Endometrium (tissue), 2 donors: Measurements from ENCODE around the gene ANP32E.
"Not testable (repeated sequence)": the region's sequence is repeated elsewhere in the genome, so short reads cannot be mapped to it uniquely, and the experiment has no call there.

Experiments
- FAIRE-seq: peaks from 2 replicates; lab custom pipeline; 2012; peaks lifted over from hg19 to GRCh38; lab: Jason Lieb, UNC
- donor health status: control.
- donor health status: control.

ANP32E gene

DNA sequence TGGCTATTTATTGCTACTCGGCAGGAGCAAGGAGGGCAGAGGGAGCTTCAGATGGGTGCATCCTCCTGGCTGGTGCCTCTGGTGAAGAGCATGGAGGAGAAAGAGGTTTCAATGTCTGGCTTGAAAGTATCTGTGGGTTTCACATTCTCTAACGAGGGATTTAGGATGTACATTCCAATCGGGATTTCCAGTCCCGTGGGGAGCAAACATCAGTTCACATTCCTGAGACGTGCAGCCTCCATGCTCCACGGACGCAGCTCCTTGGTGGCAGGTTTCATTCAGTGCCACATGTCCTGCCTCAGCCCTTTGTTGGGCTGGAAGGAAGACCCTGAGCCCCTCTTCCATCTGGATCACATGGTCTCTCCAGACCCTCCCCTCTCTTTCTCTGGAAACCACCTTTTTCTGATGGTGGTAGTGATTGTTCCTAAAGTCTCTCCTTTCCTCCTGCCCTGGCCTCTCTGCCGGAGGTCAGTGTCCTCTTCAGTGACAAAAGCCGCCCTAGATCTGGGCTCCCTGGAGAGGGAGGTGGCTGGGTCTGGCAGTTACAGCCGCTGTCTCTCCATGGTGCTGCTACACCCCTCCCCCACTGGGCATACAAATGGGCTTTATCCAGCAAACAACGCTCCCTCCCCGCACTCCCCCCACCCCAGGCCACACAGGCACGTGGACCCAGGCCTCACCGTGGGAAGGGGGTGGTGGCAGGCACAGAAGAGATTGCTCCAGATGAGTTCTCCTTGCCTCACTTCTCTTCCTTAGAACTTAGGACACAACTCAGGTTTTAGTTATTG, 20.8 kb upstream of the ANP32E start:
- no peak for FAIRE-seq

DNA sequence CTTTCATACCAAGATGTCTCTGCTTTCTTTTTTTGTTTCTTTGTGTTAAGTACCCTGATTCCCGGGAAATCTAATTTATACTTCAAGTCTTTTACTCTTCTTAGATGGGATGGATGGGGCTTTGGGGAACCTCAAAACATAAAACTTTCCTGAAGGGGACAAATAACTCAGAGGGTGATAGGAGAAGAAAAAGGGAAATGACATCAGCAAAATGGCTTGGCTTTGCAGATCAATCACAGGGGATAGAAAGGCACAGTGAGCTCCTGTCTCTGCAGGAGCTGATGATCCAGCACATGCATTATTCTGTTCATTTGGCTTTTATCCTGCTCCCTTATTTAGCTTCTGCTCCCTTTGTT, 20.3 kb upstream of the ANP32E start:
- FAIRE-seq, result no peak

DNA sequence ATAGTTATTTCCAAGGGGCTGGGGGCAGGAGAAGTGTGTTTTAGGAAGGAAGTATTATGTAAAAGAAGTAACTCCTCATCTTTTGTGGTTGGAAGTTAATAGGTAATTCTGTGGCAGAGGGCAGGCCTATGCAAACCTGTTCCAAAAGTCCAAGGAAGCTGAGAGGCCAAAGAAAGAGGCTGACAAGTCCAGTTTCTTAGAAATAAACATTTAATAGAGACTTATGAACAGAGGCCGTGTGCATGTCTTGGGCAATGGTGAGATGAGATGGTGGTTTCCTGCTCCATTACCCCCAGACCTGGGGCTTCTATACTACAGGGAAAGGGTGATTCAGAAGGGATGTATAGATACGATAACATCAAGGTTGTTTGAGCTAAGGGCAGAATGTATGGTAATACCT, 14.0 kb upstream of the ANP32E start:
- no peak for FAIRE-seq

DNA sequence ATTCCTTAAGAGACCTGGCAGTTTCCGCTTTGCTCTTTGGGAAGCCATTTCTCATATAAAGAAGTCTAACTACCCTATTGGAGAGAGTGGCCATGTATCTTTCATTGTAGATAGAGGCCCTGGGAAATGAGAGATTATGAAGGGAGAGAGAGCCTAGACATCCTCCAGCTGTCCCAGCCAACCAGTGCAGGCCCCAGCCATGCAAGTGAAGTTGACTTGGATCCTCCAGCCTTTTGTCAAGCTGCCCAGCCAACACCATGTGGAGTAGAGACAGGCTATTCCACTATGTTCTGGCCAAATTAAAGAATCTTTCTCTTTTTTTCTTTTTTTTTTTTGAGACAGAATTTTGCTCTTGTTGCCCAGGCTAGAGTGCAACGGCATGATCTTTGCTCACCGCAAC, 7.1 kb upstream of the ANP32E start:
- no peak for FAIRE-seq

DNA sequence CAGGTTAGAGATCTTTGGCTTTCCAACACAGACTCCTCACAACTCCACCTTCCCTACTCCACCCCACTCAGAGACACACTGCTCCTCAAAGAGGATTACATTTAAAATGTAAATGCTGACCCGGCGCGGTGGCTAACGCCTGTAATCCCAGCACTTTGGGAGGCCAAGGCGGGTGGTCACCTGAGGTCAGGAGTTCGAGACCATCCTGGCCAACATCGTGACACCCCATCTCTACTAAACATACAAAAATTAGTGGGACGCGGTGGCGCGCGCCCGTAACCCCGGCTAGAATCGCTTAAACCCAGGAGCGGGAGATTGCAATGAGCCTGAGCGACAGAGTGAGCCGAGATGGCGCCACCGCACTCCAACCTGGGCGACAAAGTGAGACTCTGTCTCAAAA, 1.8 kb upstream of the ANP32E start:
- FAIRE-seq, result no peak

DNA sequence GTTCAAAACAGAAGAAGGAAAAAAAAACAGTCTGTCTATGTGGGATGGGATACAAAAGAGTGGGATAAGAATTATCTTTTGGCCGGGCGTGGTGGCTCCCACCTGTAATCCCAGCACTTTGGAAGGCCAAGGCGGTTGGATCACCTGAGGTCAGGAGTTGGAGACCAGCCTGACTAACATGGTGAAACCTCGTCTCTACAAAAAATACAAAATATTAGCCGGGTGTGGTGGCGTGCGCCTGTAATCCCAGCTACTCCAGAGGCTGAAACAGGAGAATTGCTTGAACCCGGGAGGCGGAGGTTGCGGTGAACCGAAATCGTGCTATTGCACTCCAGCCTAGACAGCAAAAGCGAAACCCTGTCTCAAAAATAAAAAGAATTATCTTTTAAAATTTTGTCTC, 1.3 kb upstream of the ANP32E start:
- FAIRE-seq, result not testable (repeated sequence)

DNA sequence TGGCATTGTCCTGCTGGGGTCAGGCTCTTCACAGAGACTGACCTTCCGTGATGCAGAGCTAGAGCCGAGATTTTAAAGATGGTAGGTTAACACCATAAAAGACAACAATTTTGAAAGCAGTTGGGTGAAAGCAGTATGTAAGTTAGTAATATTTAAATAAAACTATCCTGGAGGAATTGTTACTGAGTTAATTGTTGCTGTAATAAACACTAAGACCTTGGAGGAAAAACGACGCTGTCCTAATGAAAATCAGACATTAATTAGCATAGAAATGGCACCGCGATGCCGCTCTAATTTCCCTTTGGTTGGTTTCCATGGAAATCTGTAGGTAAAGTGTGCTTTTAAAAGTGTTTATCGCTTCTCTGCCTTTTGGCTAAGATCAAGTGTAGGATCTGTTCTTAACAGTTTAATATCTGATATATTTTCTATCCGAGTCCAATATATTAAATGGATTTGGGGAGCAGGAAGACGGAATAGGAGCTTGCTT, 745 bp upstream of the ANP32E start:
- FAIRE-seq, result no peak

DNA sequence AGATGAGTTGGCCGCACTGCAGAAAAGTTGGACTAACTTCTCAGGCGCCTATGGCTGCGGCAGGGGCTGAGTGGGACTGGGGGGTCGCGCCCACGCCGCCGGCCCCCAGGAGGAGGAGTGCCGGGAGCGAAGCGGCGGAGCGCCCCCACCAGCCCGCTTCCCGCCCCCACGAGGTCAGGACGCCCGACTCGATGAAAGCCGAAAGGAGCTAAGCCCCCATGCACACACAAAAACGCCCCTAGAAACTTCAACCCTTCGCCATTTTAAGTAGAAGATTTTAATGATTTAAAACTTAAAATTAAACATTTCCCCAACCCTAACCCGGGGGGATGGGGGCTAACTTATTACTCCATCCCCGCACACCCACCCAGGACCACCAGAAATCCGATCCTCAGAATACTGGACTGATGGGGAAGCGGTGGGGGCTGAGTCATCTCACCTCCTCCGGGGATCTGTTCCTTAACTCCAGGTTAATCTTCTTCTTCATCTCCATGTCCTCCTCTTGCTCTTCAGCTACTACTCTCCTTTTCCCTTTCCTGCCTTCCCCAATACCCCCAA, 539 bp downstream of the ANP32E start:
- no peak for FAIRE-seq

DNA sequence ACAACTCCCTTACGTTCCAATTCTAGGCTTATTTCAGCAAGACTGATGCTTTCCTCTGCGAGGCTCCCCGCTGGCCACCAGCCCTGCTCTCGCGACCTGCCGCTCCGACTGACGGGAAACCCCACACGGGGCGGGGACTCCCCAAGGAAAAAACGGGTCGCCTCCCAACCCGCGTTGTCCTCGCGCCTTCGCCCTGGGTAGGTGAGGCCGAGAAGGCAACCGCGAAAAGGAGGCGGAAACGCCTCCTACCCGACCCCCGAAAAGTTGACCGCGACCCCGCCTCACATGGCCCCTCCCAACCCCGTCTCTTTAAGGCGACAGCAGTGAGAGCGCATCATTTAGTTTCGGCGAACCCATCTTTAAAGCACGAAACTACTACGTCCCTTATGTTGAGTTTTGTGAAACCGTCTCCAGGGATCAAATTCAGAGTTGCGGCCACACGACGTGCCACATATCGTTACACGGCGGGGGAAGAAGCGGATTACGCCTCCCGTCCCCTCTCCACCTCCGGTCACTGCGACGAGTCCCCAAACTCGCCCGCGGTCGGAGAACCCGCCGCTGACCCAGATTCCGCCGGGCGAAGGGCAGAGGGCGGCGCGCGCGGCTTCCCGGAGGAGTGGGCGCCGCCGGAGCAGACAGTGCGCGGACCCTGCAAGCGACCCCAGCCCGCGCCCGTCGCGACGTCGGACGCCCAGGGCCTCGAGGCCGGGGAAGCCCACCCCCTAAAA, 1.2 kb downstream of the ANP32E start:
- no peak for FAIRE-seq

DNA sequence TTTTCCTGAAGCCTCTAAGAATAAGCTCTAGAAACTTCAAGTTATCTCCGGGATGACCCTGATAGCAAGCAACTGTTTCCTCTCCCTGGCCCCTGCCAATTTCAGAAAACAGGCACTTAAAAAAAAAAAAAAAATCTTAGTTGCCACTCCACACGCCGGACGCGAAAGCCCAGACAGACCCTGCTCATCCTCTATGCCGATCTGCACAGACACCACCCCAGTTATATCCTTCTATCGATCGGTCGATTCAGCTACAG, 1.7 kb downstream of the ANP32E start:
- no peak for FAIRE-seq

DNA sequence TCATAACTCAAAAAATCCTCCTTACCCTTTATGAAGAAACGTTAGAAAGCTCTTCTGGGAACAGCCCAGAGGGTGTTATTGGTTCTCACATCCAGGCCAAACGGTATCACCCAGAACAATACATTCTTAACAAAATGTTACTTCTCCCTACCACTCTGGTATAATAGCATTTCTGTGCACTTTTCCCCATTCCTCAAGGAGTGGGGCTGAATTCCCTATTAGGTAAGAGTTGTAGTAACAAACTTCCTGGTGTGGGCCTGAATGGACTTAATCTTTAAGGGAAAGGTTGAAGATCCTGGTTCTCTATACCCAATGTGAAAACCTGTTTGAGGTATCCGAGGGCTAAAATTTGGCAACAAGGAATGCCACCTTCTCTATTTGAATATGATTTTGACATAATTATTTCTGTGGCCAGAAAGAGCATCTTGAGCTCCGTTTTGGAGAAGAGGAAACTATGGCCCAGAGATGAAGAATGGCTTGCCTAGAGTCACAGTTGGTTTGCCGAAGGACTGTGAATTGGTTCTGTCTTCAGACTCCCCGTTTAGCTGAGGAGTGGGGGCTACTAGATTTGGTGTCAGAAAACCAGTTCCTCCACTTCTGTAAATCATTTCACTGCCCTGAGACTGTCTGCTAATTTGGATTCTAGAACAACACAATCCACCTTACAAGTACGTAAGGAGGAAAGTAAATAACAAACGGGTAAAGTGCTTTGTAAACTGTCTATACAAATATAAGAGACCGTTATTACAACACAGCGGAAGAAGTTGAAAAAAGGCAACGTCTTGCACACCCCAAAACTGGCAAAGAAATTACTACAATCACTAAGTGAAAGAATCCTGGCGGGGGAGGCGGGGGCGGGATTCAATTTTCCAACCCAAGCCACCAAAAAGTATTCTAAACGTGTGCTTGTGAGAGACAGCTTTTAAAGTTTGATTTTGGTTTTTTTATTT, 2.3 kb downstream of the ANP32E start:
- no peak for FAIRE-seq

DNA sequence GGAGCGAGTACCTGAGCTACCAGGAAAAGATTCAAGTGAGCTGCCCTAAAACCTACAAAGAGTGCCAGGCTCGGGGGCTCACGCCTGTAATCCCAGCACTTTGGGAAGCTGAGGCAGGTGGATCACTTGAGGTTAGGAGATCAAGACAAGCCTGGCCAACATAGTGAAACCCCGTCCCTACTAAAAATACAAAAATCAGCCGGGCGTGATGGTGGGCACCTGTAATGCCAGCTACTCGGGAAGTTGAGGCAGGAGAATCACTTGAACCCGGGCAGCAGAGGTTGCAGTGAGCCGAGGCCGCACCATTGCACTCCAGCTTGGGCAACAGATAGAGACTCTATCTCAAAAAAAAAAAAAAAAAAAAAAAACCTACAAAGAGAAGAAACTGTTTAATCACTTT, 3.0 kb downstream of the ANP32E start:
- not testable (repeated sequence) for FAIRE-seq

DNA sequence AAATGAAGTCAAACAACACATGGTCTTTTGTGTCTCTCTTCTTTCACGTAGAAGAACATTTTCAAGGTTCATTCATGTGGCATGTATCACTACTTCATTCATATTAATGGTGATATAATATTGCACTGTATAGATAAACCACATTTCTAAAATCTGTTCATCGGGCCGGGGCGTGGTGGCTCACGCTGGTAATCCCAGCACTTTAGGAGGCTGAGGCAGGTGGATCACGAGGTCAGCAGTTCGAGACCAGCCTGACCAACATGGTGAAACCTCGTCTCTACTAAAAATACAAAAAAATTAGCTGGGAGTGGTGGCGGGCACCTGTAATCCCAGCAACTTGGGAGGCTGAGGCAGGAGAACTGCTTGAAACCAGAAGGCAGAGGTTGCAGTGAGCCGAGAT, 7.7 kb downstream of the ANP32E start:
- FAIRE-seq, result not testable (repeated sequence)

DNA sequence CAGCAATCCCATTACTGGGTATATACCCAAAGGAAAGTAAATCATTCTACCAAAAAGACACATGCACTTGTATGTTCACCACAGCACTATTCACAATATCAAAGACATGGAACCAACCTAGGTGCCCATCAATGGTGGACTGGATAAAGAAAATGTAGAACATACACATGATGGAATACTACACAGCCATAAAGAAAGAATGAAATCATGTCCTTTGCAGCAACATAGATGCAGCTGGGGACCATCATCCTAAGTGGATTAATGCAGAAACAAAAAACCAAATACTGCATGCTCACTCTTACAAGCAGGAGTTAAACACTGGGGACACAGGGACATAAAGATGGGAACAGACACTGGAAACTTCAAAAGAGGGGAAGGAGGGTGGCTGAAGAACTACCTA, 8.7 kb downstream of the ANP32E start:
- FAIRE-seq, result no peak

DNA sequence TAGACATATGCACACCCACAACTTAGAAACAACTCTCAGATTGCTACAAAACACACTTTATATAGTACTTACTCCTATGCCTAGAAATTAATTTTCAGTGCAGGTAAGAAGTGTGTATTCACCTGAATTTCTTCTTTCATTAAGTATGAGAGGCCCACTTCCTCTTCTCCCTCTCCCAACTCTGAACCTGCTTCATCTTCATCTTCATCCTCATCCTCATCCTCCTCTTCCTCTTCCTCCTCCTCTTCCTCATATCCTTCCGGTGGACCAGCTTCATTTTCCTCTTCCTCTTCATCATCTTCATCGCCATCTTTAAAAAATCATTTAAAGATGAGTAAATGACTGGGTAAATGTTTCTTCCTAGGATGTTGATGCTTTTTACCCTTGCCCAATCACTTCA, 9.4 kb downstream of the ANP32E start:
- no peak for FAIRE-seq

DNA sequence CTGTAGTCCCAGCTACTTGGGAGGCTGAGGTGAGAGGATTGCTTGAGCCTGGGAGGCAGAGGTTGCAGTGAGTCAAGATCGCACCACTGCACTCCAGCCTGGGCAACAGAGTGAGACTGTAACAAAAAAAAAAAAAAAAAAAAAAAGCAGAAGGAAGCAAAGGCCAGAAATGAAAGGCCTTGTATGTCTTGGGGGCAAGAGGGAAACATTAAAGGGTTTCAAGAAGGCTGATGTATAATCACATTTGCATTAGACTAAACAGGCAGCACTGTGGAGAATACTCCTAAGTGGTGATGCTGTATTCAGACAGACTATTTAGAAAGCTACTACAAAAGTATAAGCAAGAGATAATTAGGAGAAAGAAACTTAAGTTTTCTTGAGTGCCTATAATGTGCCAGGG, 10.4 kb downstream of the ANP32E start:
- no peak for FAIRE-seq

DNA sequence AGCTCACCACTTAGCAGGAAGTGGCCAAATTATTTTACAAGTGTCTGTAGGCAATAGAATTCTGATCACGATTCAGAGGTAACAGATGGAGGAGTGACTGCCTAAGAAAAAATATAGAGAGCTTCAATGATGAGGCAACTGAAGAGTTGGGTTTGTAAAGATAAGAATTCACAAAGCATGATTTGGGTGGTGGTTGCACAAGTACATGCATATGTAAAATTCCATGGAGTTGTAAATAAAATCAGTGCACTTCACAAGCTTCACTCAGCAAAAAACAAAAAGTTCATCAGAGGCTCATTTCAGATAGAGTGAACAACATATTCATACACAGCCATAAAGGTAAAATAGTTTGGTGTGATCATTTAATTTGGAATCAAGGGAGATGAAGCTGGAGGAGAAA, 10.9 kb downstream of the ANP32E start:
- FAIRE-seq, result no peak

DNA sequence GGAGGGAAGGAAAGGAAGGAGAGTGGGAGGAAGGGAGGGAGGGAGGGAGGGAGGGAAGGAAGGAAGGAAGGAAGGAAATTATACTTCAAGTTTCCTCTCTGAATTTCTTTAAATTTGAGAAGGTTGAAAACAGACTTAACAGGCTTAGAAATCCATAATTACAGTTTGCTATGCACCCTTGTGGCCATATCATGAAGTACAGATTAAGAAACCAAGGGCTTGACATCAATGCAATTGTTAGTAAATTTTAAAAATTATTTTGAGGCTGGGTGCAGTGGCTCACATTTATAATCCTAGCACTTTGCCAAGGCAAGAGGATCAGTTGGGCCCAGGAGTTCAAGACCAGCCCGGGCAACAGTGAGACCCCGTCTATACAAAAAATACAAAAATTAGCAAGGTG, 14.4 kb downstream of the ANP32E start:
- FAIRE-seq, result no peak

DNA sequence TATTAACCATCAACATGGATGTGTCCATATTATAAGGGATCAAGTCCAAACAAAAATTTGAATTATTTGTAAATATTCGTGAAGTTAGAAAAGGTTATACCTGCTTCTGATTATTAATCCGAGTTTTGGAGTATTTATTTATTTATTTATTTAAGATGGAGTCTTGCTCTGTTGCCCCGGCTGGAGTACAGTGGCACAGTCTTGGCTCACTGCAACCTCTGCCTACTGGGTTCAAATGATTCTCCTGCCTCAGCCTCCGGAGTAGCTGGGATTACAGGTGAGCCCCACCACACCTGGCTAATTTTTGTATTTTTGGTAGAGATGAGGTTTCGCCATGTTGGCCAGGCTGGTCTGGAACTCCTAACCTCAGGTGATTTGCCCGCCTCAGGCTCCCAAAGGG, 20.1 kb downstream of the ANP32E start:
- not testable (repeated sequence) for FAIRE-seq

DNA sequence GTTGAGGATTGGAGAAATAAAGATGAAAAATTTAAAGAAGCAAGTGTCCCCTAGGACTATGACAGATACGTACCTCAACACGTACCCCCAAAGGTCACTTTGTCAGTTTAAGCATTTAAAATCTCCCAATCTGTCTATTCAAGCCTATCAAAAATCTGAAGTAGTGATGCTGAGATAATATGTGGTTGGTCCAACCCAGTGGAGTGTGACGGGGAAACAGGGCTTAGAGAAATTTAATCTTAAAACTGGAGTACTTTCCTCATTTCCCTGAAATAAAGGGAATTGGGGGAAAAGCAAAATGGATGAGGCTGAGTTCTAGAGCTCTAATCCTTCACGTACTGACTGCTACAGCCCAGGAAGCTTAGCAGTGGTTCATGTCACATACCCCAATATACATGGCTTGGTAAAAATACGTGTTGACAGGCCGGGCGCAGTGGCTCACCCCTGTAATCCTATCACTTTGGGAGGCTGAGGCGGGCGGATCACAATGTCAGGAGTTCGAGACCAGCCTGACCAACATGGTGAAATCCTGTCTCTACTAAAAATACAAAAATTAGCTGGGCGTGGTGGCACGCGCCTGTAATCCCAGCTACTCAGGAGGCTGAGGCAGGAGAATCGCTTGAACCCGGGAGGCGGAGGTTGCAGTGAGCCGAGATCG, 21.7 kb downstream of the ANP32E start:
- FAIRE-seq, result not testable (repeated sequence)

DNA sequence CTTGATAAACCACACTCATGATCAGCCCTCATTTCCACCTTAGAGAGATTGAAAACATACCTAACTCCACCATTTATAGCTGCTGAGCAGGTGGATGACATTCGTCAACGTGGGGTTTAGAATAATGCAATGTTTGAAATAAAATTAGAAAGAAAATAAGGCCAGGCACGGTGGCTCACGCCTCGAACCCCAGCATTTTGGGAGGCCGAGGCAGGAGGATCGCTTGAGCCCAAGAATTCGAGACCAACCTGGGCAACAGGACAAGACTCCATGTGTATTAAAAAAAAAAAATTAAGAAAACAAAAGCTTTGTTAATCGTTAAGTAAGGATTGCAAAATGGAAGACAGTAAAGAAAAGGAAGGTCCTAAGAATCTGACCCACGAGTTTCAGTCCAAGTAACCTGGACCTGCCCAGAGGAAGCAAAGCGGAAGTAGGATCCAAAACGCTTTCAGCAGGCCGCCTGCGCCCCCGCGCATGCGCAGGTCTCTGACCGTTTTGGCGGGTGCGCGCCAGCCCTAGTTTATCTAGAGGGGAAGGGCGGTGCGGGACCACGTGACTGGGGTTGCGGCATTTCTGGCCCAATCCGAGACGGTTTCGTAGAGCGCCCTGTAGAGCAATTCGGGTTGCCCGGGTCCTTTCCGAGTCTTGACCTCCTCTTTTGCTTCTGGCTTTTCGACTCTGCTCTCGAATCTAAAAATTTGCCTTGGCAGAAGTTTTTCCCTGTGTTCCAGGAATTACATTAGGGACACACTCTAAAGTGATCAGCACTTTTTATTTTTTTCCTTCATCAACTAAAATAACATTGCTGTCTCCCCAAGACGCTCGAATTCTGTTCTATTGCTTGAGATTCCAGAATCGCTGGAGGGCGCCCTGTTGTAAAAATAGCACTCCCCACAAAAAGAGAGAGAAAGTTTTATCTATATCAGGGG, 22.5 kb downstream of the ANP32E start:
- FAIRE-seq, result peak; percentile 48
